Stimulated activated CD8-positive, alpha-beta memory T cell treated with anti-CD3 and anti-CD28 coated beads, Interleukin-2, amount 100 ng/mL, for 1 hour (primary cell): Measurements from ENCODE around the gene STIM2.
"Not testable (repeated sequence)": the region's sequence is repeated elsewhere in the genome, so short reads cannot be mapped to it uniquely, and the experiment has no call there.

Experiments
- DNase-seq, 2 donors: peaks; one replicate each; pipeline ENCODE4 v3.0.0-alpha.2; 2020; ENCODE audit warnings: low read depth in 2 of 2

The STIM2 gene

DNA sequence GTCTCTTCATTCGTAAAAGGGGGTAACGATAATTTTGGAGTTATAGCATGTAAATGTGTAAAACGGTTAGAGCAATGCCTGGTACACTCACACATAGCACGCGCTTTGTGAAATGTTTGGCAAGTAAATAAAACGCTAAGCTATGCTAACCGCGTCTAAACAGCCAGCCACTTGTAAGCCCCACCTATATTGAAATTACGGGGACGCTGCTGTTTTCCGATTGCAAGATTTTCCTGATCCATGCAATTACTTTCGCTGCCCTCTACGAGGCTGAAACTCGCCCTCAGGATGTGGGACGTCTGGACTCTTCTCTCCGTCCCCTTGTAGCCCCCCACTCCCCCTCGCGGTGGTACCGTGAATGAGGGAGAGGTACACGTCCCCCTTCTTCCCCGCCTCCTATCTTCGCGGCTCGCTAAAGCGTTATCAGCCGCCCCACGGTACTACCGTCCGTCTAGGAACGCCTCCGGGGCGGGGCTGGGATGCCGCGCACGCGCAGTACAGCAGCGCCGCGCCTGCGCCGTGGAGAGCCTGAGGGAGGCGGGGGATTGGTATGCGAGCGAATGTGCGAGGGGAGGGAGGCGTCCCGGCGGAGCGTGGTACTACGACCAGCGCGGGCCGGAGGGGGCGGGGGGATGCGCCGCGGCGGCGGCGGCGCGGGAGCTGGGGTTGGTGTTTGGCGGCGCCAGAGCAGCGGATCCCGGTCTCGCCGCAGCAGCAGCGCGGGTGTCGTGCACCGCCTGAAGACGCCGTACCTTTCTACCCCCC lies at the start of gene STIM2:
STIM2 (plus strand) TSS at position 685 of the 765 bp plus-strand sequence.
- DNase-seq: peak; percentile 95 to 97

DNA sequence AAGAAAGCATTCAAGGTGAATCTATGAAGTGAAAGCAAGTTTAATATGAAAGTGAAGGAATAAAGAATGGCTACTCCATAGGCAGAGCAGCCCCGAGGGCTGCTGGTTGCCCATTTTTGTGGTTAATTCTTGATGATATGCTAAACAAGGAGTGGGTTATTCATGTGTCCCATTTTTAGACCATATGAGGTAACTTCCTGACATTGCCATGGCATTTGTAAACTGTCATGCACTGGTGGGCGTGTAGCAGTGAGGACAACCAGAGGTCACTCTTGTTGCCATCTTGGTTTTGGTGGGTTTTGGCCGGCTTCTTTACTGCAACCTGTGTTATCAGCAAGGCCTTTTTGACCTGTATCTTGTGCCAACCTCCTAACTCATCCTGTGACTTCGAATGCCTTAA lies 49.1 kb upstream of the STIM2 start:
- not testable (repeated sequence) for DNase-seq

DNA sequence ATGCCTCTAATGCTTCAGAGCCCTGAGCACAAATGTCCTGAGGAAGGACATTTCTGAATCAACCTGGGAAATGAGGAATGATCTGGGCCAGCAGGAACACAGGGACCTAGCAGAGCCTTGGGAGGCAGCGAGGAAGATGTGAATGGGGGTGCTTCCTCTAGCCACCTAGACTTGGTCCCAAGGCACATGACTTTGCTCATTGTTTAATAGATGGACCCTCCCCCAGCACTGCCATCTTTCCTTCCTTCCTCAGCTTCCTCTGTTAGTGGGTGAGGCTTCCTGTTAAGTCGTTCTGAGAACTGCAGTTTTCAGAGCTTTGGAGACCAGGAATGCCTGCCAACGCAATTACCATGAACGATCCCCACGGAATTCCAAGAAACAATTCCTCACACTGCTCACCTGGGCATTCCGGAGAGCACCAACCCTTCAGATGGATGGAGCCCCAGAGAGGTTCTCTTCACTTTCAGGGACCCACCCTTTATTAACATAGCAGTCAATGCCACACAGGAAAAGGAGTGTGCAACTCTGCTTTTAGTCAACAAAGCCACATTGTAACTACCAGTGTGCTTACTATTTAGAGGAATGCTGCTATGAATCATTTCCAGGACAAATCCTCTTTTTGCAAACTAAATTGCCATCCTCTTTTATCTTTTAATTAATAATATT lies 48.5 kb upstream of the STIM2 start:
- DNase-seq: no peak

DNA sequence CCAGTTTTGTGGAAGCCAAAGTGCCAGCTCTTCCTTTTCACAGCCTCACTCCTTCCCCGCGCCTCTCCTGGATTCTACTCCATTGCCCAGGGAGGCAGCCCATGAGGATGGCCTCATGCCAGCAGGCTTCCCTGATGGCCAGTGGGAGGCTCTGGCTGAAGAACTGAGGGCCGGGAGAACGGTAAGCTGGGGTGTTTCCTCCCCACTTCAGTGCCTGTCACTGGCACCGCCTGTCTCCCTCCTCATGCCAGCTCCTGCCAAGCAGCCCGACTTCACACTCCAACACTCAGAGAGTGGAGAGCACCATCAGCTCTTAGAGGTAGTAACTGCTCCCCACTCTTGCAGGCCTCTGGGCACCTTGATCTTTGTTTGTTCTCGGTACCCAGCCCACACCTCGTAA lies 46.9 kb upstream of the STIM2 start:
- no peak for DNase-seq

DNA sequence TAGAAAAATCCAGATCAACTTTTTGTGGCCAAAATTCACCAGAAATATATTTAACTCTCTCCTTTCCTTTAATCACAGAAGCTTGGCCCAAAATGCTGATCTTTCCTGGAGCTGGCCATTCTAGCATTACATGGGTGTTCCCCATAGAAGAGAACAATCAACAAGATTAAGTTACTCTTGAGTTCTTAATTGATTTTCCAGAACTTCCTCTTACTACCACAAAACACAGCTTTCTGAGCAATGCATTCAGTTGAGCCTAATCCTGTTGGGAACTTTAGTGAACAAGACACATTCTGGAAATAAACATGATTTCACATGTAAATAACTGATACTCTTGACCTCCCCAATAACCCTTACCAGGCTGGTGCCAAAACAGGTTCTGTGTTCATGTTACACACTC lies 45.4 kb upstream of the STIM2 start:
- no peak for DNase-seq

DNA sequence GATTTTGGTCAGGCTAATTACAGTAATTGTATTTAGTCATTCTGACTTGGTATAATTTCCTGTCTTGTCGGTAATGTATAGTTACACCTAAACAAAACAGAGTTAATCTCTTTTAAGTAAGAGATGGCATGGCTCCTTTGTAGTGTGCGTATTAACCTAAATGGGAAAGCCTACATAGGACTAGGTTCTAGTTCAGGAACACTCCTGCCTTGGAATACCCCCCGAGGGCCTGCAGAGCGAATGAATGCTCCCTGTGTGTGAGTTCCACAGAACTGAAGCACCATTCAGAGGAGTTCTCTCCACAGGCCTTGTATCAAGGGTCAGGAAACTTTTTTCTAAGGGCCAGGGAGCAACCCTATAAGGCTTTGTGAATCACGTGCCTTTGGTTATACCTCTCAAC lies 44.9 kb upstream of the STIM2 start:
- no peak for DNase-seq

DNA sequence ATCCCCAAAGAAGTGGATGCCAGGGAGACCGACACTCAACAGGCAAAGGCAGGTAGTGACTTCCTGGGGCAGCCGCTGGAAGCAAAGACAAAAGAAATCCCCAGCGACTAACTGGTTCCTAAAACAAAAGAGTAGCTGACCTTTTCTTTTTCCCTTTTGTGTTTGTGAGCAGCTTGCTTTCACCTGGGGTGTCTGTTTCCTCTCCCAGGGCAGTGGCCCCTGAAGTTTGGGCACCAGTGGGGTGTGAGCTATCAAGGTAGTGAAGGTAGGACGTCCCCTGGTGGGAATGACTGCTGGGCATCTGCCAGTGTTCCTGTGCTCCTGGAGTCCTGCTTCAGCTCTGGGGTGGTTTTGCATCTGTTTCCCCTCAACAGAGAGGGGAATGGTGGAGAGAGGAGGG lies 41.6 kb upstream of the STIM2 start:
- no peak for DNase-seq

DNA sequence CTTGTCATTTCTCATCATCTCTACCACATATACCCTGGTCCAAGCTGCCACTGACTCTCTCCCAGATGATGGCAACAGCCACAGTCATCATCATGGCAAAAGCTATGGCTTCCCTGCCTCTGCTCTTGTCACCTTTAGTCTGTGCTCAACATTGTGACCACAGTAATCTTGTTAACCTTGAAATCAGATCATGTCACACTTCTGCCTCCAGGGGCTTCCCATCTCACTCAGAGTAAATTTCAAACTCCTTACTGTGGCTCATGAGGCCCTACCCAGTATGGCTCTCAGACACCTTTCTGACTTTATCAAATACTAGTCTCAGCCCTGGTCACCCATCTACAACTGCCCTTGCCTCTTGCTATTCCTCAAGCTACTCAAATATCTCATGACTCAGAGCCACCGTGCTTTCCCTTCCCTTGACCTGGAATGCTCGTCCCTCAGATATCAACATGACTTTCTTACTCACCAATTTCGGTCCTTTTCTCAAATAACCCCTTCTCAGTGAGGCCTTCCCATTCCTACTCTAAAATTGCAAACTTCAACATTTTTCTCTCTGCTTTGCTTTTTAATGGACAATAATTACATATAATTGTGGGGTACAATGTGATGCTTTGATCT lies 41.1 kb upstream of the STIM2 start:
- no peak for DNase-seq

DNA sequence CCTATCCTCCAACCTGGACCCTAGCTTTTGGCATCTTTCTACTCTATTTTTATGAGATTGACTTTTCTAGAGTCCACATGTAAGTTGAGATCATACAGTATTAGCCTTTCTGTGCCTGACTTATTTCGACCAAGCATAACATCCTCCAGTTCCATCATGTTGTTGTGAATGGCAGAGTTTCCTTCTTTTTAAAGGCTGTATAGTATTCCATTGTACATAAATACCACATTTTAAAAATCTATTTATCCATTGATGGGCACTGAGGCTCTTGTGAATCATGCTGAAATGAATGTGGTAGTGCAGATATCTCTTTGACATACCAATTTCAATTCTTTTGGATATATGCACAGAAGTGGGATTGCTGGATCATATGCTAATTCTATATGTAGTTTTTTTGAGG lies 40.3 kb upstream of the STIM2 start:
- DNase-seq: no peak

DNA sequence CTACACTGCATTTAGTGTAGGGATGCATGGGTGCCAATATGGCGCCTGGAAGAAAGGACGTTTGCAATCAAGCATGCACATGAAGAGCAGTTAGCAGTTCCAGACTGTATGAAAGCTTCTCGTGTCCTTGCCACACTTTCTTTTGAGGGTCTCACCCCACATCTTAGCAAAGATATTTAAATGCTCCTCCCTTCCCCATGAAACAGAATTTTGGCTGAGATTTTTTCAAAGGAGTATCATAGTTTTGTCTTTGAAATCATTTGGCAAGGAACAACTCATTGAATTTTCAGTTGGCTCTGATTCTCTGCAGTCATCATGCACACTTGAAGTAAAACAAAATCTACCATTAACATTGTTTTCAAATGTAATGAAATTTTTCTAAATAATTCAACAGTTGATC lies 39.6 kb upstream of the STIM2 start:
- no peak for DNase-seq

DNA sequence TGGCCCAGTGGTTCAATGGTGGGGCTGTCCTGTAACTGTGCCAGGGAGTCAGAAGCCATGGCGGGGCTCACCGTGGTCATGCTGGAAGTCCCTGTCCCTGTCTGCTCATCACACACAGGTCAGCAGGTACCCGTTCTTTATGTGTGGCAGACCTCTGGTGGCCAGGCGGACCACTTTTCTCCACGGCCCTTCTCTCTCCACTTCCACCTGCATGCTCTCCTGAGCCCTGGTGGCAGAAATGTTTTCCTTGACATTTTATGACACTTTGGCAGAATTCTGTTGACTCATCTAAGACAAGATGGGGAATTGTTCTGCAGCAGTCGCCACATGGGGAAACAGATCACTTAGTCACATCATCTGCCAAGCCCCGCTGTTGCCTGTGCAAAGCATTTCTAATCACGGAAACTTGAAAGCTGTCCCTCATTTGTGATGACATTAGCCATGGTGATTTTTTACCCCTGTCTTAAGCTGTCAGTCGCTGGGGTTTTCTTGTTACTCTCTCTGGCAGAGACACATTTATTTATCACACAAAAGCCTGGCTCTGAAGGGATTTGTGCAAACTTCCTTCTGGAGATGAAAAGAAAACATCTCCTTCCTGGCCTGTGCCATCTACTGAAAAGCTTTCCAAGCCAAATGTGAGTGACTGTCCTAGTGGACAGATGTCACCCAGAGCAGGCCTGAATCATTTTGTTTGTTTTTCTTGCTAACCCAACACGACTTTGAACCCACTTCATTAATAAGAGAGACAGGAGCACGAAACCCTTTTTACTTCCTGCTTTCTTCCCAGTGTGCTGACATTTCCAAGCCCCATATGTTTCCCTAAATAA lies 38.8 kb upstream of the STIM2 start:
- DNase-seq: no peak

DNA sequence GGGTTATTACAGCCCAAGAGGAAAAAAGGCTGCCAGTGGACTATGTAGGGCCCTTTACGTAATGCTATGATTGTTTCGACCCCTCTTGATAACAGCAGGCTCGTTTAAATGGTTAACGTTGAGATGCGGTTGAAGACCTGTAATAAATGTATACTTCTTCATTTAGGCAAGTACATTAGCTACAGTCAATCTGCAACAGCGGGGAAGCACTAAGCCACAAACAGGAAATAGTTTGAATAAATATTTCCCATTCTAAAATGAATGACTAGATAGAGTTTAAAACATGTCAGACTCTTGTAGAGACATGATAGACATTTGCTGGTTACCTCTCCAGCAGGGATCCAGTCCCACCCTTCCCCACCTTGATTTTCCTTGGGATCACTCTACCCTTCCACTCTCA lies 38.1 kb upstream of the STIM2 start:
- no peak for DNase-seq

DNA sequence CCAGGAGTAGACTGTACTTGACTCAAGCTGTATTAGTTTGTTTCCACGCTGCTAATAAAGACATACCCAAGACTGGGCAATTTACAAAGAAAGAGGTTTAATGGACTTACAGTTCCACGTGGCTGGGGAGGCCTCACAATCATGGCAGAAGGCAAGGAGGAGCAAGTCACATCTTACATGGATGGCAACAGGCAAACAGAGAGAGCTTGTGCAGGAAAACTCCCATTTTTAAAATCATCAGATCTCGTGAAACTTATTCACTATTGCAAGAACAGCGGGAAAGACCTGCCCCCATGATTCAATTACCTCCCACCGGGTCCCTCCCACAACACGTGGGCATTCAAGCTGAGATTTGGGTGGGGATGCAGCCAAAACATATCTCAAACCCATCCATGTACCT lies 37.7 kb upstream of the STIM2 start:
- not testable (repeated sequence) for DNase-seq

DNA sequence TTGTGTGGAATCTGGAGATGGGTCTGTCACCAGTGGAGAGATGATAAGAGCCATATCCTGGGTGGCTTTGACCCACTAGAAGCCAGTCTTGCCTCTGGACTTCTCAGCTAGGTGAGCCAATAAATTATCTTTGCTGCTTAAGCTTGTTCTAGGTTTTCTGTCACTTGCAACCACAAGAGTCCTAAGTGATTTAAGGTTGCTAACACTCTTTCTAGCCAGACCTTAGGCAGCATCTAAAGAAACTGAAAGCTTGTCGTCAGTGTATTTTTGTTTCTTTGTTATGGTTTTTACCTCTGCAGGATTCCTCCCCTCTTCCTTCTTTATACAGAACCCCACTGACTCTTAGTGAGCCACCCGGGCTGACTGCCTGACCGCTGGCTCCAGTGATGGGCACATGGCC lies 37.1 kb upstream of the STIM2 start:
- no peak for DNase-seq

DNA sequence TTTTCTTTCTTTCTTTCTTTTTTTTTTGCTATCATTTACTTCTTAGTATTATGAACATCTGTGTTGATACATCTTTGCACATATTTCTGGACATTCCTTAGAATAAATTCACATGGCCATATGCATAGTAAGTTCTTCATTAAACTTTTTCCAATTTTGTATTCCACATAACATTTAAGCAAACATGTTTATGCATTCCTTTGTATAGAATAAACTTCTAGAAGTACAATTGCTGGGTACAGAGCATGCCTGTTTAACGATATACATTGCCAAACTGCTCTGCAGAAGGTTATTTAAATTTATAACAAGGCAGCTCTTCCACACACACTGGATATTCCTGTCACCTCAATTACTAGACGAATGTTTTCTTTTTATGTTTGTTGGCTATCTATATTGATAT lies 36.0 kb upstream of the STIM2 start:
- no peak for DNase-seq

DNA sequence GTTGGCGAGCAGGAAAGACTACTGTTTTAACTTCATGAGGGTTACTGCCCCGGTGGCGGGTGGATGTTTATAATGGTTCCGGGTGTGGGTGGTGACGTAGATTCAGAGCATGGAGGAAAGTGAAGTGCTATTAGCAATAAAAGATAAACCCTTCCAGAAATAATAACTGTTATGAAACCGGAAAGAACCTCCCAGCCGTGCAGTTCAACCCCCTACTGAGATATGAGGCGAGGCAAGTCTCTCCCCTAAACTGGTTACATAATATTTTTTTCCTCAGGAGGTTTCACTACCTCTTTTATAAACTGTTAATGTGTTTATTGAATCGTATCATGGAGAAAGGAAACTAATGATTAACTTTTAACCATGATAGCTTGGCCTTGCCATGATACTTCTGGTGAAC lies 33.9 kb upstream of the STIM2 start:
- no peak for DNase-seq

DNA sequence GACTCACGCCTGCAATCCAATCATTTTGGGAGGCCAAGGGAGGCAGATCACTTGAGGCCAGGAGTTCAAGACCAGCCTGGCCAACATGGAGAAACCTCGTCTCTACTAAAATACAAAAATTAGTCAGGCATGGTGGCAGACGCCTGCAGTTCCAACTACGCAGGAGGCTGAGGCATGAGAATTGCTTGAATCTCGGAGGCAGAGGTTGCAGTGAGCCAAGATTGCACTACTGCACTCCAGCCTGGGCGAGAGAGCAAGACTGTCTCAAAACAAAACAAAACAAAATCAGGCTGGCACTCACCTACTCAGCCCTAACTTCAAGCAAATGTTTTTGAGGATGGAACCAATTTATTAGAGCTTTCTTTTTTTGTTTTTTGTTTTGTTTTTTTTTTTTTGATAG lies 33.3 kb upstream of the STIM2 start:
- not testable (repeated sequence) for DNase-seq

DNA sequence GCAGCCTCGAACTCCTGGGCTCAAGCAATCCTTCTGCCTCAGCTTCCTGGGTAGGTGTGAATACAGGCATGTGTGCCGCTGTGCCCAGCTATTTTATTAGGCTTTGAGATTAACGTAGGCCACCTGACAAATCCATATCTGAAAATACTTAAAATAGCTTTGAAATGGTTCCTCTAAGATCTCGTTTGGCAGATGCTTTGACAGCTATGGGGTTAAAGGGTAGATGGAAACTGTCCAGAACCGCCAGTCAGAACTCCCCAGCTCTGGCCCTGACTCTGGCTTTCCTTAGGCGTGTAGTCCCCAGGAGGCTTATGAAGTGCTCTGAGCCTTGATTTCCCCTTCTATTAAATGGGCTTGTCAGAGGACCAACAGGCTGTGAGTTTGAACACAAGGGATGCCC lies 32.8 kb upstream of the STIM2 start:
- no peak for DNase-seq

DNA sequence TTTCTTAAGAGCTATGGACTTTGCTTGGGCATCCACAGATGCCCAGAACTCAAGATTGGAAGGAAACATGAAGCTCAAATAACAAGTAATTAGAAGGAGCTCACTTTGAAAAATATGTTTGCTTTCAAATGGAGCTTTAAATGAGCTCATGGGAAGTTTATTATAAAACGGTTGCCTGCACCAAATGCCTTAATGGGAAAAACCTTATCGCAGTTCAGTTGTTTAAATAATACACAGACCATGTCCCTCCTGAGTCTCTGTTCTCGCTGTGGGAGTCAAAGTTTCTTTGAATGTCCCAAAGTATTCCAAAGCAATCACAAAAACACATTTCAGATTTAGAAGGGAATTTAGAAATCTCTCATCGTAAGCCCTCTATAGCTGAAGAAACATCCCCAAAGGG lies 31.6 kb upstream of the STIM2 start:
- DNase-seq: no peak

DNA sequence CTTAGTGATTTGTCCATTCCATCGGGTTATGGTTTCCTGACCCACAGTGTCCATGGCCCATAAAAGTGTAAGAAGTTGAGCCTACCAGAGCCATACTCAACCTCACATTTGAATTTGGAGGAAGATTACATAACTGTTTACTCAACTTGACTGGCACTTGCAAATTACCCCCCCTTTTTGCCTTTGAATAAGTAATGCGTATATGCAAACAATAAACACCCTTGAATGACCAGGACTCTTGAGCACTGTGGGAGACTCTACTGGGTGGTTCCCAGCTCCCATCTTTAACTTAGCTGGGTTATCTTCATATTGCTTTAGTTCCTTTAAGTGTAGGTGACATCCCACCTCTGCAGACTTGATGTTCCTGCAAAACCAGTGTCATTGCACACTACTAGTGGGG lies 30.6 kb upstream of the STIM2 start:
- no peak for DNase-seq

DNA sequence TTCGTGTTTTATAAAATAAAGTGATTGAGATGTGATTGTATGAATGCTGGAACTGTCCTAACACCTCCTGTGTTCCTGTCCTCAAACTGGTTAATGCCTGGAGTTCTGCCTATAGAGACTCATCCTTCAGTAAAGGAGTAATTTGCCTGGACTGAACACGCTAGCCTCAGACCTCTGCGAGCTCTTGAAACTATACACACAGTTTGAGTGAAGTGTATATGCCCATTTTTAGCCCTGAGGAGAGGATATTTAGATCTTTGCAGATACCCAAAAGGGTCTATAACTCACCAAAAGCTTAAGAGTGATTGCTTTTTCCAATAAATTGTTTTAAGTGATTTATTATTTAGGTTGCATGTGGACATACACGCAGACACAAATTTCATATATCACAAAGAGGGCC lies 29.9 kb upstream of the STIM2 start:
- DNase-seq: no peak

DNA sequence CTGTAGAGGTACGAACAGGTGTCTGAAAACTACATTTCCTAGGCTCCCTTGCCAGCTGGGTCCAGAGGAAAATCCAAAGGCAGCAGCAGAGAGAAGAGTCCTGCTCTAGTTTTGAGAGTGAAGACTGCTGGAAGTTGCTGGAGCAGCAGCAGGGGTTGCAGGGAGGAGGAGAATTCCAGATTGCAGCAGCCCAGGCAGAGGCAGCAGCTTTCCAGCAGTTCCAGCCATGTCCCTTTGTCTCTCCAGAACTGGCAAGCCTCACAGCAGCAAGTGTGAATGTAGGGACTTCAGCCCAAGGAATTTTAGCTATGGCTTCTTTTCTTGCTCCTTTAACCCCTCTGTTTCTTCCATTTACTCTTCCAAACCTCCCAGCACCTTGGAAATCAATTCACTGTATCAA lies 24.1 kb upstream of the STIM2 start:
- no peak for DNase-seq
